GM19397 (cell line): ENCODE data around the gene CAMTA2.
A peak's percentile ranks its signal among the peaks of the same experiment; 100 is the strongest.
"Not testable (repeated sequence)": the region's sequence is repeated elsewhere in the genome, so short reads cannot be mapped to it uniquely, and the experiment has no call there.

Source experiments
- ATAC-seq: cut with Tn5 transposase; IDR thresholded peaks from one replicate; pipeline ENCODE4 v1.9.1; 2021; ENCODE audit warnings: mild to moderate bottlenecking, moderate library complexity; ENCODE audit not compliant: unreplicated experiment

The CAMTA2 gene

GRCh38 chr17:4986951-4987766, at the start of gene CAMTA2:
Gene CAMTA2, minus strand, starts transcription at chr17:4987675. Its CDS starts 1,453 bp downstream, at chr17:4986222.
- ATAC-seq = peak; percentile 65

DNA sequence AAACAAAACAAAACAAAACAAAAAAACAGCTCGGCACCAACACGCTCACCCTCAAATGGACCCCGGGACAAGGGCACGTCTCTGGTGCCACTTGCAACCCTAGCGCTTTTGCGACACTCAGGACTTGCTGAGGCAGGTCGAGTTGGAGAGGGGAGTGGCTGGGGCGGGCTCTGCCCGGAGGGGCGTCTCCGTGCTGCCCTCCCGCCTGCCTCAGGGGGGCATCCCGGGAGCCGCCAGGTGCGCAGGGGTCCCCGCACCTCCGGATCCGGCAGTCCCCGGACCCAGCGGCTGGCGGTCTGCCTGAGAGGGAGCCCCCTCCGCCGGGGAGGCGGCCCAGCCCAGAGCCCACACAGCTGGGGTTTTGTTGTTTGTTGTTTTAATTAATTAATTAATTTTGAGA, 47.8 kb upstream of the CAMTA2 start, which contains the start of gene SLC52A1:
Gene SLC52A1, minus strand, starts transcription at position 112 of the 400 bp plus-strand sequence. CDS start 820 bp downstream, outside the sequence.
- no peak for ATAC-seq

- no peak for ATAC-seq
Observed at GRCh38 chr17:5034651-5035050, 47.2 kb upstream of the CAMTA2 start.

DNA sequence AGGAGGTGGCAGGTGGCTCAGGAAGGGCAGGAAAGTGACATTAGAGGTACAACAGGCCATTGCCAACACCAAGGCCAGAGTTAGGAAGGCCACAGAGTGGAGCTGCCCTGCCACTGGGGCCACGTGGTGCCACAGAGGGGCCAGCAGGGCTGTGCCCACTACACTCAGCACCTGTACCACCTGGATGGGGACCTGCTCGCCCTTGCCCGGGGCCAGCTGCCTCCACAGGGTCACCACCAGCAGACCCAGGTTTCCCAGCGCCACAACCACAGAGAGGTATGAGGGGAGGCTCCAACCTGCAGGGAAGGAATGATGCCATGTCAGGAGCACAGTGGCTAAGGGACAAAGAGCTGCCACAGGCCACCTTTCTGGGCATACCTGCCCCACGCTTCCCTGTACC, 46.6 kb upstream of the CAMTA2 start:
- ATAC-seq = no peak

DNA sequence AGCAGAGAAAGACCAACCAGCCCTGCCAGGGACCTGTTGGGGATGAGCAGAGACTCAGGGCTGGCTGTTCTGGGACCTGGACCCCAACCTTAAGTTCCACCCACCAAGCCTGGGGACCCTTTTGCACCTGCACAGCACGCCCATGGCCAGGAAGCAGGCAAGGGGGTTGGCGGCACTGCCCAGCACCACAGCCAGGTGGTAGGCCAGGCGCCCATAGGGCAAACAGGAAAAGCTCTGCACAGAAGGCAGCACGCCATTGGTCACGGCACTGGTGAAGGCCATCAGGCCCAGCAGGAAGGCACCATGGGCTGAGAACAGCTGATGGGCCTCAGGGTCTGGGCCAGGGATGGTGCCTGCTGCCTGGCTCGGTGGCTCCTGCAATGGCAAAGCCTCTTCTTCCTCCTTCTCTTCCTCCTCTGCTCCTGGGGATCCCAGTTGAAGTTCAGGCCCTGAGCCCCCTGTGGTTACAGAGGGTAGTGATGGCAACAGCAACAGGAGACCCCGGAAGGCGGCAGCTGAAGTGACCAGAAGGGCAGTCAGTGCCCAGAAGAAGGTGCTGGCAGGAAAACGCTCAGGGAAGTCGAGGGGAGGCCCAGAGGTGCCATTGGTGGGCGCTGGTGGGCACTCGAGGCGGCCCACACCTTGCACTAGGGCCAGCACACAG, 46.0 kb upstream of the CAMTA2 start:
- ATAC-seq = no peak

- ATAC-seq = no peak
Observed at GRCh38 chr17:5032865-5033264, 45.4 kb upstream of the CAMTA2 start.

DNA sequence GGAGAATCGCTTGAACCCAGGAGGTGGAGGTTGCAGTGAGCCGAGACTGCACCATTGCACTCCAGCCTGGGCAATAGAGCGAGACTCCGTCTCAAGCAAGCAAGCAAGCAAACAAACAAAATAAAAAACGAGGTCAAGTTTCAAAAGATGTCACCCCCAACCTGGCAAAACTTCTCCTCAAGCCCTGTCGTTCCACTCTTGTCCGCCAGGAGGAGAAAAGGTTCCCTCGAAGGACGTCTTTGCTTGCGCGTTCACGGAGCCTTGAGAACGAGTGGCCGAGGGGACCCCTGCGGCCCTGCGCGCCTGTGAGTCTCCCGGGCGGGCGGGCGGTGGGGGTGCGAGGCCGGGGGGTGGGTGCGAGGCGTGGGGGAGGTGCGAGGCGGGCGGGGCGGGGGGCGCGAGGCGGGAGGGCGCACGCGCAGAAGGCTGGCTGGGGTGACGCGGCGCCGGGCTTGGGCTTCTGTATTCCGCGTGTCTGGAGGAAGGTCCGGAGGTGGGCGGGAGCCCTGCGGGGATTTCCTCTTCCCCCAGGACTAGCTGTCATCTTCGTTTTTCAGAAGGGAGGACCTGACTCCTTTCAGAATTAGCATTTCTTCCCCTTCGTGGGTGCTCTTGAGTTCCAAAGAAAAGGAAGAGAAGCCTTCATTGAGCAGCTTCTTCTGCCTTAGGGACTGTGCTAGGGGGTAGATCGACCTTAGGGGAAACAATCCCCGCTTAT, 44.0 kb upstream of the CAMTA2 start:
- ATAC-seq = peak; percentile 60

GRCh38 chr17:5030168-5030567, 42.7 kb upstream of the CAMTA2 start:
- ATAC-seq = not testable (repeated sequence)

DNA sequence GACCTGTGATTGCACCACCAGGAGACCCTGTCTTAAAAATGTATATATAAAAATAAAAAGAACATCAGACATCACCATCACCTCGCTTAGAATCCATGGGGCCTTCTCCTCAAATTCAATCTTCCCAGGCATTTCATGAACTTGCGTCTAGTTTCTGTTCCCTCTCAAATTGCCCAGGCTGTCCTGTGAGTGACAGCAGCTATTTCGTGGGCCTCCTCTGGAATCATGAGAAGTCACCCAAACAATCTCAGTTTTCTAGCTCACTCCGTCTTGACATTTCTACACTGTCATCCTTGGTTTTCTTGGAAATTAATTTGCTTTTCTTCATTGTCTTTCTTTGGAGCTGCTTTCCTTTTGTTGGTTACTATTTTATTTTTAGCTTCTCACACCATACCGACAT, 40.4 kb upstream of the CAMTA2 start:
- no peak for ATAC-seq

GRCh38 chr17:5027299-5027698, 39.8 kb upstream of the CAMTA2 start:
- ATAC-seq = no peak

DNA sequence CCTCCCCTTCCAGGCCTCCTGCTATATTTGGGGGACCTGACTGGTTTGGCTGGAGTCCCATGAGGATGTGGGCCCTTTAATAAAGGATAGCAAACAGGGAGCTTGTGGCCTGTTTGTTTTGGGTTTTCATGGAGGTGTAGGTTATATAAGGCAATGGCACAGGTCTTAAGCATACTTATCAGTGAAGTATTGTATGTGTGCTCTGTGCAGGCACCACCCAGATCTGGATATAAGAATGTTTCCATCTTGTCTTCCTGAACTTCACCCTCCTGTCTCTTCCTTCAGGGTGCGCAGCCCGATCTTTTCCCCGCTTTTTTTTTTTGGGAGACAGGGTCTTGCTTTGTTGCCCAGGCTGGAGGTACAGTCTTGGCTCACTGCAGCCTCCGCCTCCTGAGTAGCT, 37.1 kb upstream of the CAMTA2 start:
- no peak for ATAC-seq

DNA sequence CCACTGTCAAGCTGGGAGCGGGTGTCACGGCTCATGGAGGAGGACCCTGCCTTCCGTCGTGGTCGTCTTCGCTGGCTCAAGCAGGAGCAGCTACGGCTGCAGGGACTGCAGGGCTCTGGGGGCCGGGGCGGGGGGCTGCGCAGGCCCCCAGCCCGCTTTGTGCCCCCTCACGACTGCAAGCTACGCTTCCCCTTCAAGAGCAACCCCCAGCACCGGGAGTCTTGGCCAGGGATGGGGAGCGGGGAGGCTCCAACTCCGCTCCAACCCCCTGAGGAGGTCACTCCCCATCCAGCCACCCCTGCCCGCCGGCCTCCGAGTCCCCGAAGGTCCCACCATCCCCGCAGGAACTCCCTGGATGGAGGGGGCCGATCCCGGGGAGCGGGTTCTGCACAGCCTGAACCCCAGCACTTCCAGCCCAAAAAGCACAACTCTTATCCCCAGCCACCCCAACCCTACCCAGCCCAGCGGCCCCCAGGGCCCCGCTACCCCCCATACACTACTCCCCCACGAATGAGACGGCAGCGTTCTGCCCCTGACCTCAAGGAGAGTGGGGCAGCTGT, 36.2 kb upstream of the CAMTA2 start:
- no peak for ATAC-seq

DNA sequence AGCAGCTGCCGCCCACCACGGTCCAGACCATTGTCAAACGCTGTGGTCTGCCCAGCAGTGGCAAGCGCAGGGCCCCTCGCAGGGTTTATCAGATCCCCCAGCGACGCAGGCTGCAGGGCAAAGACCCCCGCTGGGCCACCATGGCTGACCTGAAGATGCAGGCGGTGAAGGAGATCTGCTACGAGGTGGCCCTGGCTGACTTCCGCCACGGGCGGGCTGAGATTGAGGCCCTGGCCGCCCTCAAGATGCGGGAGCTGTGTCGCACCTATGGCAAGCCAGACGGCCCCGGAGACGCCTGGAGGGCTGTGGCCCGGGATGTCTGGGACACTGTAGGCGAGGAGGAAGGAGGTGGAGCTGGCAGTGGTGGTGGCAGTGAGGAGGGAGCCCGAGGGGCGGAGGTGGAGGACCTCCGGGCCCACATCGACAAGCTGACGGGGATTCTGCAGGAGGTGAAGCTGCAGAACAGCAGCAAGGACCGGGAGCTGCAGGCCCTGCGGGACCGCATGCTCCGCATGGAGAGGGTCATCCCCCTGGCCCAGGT, 34.8 kb upstream of the CAMTA2 start:
- no peak for ATAC-seq

DNA sequence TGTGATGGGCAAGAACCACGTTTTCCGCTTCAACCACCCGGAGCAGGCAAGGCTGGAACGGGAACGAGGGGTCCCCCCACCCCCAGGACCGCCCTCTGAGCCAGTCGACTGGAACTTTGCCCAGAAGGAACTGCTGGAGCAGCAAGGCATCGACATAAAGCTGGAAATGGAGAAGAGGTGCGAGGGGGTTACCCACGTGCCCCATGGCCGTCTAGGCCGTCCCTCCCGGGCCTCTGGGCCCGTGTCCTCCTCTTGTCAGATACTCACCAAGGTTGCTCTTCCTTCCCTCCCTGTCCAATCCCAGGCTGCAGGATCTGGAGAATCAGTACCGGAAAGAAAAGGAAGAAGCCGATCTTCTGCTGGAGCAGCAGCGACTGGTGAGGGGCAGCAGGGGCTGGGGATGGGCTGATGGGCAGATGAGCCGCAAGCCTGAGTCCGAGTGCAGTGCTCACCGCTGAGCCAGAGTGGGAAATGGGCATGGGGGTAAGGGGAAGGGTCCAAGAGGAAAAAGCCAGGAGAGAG, 33.1 kb upstream of the CAMTA2 start:
- no peak for ATAC-seq

GRCh38 chr17:5019475-5019956, 32.0 kb upstream of the CAMTA2 start:
- ATAC-seq = no peak

- no peak for ATAC-seq
Observed at GRCh38 chr17:5014357-5014756, 26.9 kb upstream of the CAMTA2 start.

DNA sequence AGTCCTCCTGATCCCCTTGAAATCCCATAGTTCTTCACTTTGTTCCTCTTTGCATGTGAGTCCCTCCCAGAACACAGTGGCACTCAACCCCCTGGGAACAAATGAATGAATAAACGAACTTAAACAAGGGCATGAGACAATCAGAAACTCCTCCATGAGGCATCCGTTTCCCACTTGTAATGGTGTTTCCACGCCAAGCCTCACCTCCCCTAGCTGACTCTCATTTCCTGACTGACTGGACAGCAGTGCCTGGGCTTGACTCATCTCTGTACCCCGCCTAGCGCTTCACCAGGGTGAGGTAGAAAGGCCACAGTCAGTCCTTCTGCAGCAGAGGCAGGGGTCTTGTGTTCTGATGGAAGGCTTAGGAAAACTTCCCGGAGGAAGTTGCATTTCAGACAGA, 24.5 kb upstream of the CAMTA2 start:
- ATAC-seq = no peak

DNA sequence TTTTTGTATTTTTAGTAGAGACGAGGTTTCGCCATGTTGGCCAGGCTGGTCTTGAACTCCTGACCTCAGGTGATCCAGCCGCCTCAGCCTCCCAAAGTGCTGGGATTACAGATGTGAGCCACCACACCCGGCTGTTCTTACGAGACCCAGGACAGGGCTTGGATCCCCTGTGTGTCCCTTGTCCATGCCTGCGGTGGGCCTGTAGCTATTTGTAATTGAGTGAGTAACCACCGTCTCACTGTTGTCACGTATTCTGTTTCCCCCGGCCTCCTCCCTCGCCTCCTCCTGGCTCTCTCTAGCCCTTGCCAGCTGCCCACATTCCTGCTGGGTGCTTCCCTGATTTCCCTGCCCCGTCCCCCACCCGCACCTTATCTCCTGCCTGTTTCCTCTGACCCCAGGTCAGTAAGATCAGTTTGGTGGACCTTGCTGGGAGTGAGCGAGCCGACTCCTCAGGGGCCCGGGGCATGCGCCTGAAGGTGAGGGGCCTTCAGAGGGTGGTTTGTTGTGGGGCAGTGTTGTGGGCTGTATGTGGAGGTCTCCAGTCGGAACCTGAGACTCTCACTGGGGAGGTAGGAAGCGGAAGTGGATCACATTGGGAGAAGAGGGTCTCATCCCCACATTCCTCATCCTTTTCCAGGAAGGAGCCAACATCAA, 15.9 kb upstream of the CAMTA2 start:
- no peak for ATAC-seq

GRCh38 chr17:5002121-5002788, 14.8 kb upstream of the CAMTA2 start:
- no peak for ATAC-seq

DNA sequence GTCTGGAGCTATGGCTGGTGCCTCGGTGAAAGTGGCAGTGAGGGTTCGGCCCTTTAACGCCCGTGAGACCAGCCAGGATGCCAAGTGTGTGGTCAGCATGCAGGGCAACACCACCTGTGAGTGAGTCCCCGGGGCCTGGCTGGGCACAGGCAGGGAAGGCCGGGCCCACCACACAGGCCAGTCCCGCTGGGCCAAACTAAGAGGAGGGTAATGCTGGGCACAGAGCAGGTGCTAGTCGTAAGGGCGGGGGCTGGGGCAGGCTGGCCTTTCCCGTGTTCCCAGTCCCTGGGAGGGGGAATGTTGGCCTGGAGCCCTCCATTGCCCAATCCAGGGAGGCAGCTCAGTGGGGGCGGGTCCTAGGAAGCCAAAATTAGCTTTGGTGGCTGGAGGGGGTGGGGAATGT, 12.8 kb upstream of the CAMTA2 start:
- ATAC-seq = no peak
